GM23338 (cell line): ENCODE data around the gene ATF7IP. TPM values are rescaled to one million over a fixed set of nuclear protein-coding genes. Genes with fewer than 3 reads are reported as not detected.

Experiments used
- CREB1 ChIP-seq: fragments of 250-450 bp; sonication (Bioruptor Pico); IDR thresholded peaks from 2 replicates; pipeline ENCODE4 v1.5.0; 2020; ENCODE audit warnings: low read depth, mild to moderate bottlenecking, moderate library complexity
- EZH2 ChIP-seq: fragments of 200-600 bp; sonication (generic); IDR thresholded peaks from one replicate; pipeline ENCODE4 v1.8.0; 2017; ENCODE audit warnings: antibody characterized with exemption, mild to moderate bottlenecking, low read depth; ENCODE audit not compliant: unreplicated experiment
- STAT1 ChIP-seq: IDR thresholded peaks from one replicate; pipeline ENCODE4 v1.6.1; 2016; ENCODE audit warnings: antibody characterized with exemption; ENCODE audit not compliant: unreplicated experiment
- ZNF331 ChIP-seq: fragments of 250-450 bp; sonication (Bioruptor Pico); IDR thresholded peaks from 2 replicates; pipeline ENCODE4 v1.5.0; 2020; ENCODE audit warnings: low read depth, mild to moderate bottlenecking, moderate library complexity
- polyA plus RNA-seq: library from polyadenylated mRNA; unstranded; fragments of >200 nt; fragmentation: Nextera tagmentation; extraction: Ambion mirVana; gene quantifications from 2 replicates; pipeline ENCODE4 v1.2.1, GENCODE V29; 2016
- total RNA-seq: library from RNA; depleted of rRNA; stranded (reverse); fragments of >200 nt; shearing (Covaris generic); gene quantifications from 2 replicates; pipeline ENCODE4 v1.2.3, GENCODE V29; 2014
- TF ChIP-seq, protein P1 (sequence below): fragments of 250-450 bp; sonication (Bioruptor Pico); IDR thresholded peaks from 2 replicates; pipeline ENCODE4 v1.5.0; 2020; ENCODE audit warnings: mild to moderate bottlenecking, moderate library complexity
- TF ChIP-seq, protein P2 (sequence below), 2 experiments: fragments of 200-600 bp in 1 of 2; sonication (generic) in 1 of 2; conservative IDR thresholded peaks; 2 replicates each; pipeline versions ENCODE4 v1.5.1 to v1.6.1; 2016 to 2017; ENCODE audit warnings: antibody characterized with exemption in 2 of 2, low read depth in 2 of 2, mild to moderate bottlenecking in 2 of 2, moderate library complexity in 1 of 2
- TF ChIP-seq, protein P3 (sequence below): IDR thresholded peaks from 2 replicates; pipeline ENCODE4 v1.6.1; 2016; ENCODE audit warnings: antibody characterized with exemption

The ATF7IP gene
- total and polyA plus RNA-seq, 2 experiments from 2014 or later, result 76.4 to 118 TPM

DNA sequence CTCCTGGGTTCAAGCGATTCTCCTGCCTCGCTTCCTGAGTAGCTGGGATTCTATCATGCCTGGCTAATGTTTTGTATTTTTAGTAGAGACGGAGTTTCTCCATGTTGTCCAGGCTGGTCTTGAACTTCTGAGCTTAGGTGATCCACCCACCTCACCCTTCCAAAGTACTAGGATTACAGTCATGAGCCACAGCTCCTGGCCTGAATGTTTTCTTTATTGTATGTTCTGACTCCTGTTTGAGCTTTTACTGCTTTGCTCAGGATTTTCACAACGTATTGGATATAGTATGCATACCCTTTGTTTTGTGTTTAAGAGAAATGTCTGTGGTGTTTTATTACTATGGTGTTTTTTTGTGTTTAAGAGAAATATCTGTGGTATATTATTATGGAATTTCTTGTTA lies 37.2 kb downstream of the ATF7IP start (continued):
- TF ChIP-seq, protein P1, sequence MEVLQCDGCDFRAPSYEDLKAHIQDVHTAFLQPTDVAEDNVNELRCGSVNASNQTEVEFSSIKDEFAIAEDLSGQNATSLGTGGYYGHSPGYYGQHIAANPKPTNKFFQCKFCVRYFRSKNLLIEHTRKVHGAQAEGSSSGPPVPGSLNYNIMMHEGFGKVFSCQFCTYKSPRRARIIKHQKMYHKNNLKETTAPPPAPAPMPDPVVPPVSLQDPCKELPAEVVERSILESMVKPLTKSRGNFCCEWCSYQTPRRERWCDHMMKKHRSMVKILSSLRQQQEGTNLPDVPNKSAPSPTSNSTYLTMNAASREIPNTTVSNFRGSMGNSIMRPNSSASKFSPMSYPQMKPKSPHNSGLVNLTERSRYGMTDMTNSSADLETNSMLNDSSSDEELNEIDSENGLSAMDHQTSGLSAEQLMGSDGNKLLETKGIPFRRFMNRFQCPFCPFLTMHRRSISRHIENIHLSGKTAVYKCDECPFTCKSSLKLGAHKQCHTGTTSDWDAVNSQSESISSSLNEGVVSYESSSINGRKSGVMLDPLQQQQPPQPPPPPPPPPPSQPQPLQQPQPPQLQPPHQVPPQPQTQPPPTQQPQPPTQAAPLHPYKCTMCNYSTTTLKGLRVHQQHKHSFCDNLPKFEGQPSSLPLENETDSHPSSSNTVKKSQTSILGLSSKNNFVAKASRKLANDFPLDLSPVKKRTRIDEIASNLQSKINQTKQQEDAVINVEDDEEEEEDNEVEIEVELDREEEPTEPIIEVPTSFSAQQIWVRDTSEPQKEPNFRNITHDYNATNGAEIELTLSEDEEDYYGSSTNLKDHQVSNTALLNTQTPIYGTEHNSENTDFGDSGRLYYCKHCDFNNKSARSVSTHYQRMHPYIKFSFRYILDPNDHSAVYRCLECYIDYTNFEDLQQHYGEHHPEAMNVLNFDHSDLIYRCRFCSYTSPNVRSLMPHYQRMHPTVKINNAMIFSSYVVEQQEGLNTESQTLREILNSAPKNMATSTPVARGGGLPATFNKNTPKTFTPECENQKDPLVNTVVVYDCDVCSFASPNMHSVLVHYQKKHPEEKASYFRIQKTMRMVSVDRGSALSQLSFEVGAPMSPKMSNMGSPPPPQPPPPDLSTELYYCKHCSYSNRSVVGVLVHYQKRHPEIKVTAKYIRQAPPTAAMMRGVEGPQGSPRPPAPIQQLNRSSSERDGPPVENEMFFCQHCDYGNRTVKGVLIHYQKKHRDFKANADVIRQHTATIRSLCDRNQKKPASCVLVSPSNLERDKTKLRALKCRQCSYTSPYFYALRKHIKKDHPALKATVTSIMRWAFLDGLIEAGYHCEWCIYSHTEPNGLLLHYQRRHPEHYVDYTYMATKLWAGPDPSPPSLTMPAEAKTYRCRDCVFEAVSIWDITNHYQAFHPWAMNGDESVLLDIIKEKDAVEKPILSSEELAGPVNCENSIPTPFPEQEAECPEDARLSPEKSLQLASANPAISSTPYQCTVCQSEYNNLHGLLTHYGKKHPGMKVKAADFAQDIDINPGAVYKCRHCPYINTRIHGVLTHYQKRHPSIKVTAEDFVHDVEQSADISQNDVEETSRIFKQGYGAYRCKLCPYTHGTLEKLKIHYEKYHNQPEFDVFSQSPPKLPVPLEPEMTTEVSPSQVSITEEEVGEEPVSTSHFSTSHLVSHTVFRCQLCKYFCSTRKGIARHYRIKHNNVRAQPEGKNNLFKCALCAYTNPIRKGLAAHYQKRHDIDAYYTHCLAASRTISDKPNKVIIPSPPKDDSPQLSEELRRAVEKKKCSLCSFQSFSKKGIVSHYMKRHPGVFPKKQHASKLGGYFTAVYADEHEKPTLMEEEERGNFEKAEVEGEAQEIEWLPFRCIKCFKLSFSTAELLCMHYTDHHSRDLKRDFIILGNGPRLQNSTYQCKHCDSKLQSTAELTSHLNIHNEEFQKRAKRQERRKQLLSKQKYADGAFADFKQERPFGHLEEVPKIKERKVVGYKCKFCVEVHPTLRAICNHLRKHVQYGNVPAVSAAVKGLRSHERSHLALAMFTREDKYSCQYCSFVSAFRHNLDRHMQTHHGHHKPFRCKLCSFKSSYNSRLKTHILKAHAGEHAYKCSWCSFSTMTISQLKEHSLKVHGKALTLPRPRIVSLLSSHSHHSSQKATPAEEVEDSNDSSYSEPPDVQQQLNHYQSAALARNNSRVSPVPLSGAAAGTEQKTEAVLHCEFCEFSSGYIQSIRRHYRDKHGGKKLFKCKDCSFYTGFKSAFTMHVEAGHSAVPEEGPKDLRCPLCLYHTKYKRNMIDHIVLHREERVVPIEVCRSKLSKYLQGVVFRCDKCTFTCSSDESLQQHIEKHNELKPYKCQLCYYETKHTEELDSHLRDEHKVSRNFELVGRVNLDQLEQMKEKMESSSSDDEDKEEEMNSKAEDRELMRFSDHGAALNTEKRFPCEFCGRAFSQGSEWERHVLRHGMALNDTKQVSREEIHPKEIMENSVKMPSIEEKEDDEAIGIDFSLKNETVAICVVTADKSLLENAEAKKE (CRISPR knock-in tag), result no peak
- TF ChIP-seq EZH2 (no peak), STAT1 (no peak), ZNF331 (CRISPR knock-in tag) (no peak), CREB1 (CRISPR knock-in tag) (no peak)
- TF ChIP-seq, protein P2, sequence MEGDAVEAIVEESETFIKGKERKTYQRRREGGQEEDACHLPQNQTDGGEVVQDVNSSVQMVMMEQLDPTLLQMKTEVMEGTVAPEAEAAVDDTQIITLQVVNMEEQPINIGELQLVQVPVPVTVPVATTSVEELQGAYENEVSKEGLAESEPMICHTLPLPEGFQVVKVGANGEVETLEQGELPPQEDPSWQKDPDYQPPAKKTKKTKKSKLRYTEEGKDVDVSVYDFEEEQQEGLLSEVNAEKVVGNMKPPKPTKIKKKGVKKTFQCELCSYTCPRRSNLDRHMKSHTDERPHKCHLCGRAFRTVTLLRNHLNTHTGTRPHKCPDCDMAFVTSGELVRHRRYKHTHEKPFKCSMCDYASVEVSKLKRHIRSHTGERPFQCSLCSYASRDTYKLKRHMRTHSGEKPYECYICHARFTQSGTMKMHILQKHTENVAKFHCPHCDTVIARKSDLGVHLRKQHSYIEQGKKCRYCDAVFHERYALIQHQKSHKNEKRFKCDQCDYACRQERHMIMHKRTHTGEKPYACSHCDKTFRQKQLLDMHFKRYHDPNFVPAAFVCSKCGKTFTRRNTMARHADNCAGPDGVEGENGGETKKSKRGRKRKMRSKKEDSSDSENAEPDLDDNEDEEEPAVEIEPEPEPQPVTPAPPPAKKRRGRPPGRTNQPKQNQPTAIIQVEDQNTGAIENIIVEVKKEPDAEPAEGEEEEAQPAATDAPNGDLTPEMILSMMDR (conservative IDR thresholded peaks at IDR 0.05; ENCODE audit: low read depth in 2 of 2), result no peak
- TF ChIP-seq, protein P3, sequence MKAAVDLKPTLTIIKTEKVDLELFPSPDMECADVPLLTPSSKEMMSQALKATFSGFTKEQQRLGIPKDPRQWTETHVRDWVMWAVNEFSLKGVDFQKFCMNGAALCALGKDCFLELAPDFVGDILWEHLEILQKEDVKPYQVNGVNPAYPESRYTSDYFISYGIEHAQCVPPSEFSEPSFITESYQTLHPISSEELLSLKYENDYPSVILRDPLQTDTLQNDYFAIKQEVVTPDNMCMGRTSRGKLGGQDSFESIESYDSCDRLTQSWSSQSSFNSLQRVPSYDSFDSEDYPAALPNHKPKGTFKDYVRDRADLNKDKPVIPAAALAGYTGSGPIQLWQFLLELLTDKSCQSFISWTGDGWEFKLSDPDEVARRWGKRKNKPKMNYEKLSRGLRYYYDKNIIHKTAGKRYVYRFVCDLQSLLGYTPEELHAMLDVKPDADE, result no peak
